Endometrial microvascular endothelial cells (primary cell): ENCODE results near the gene MND1. TPM values are rescaled to one million over a fixed set of nuclear protein-coding genes. Genes with fewer than 3 reads are reported as not detected.

Source experiments
- in situ Hi-C: cut with HindIII; loops from 2 replicates; pipeline ENCODE4 v1.10.0; 2017; ENCODE audit warnings: low sequenced_read_pairs, low pct_unique_long_range_greater_than_20kb; ENCODE audit errors: inconsistent ontology term
- total RNA-seq: library from RNA; depleted of rRNA; stranded (reverse); fragments of >200 nt; gene quantifications from one replicate; pipeline ENCODE4 v1.2.3, GENCODE V29; 2015; ENCODE audit errors: inconsistent ontology term

MND1 gene
- total RNA-seq, 1 donor from 2014 or later = 1.0 TPM

DNA sequence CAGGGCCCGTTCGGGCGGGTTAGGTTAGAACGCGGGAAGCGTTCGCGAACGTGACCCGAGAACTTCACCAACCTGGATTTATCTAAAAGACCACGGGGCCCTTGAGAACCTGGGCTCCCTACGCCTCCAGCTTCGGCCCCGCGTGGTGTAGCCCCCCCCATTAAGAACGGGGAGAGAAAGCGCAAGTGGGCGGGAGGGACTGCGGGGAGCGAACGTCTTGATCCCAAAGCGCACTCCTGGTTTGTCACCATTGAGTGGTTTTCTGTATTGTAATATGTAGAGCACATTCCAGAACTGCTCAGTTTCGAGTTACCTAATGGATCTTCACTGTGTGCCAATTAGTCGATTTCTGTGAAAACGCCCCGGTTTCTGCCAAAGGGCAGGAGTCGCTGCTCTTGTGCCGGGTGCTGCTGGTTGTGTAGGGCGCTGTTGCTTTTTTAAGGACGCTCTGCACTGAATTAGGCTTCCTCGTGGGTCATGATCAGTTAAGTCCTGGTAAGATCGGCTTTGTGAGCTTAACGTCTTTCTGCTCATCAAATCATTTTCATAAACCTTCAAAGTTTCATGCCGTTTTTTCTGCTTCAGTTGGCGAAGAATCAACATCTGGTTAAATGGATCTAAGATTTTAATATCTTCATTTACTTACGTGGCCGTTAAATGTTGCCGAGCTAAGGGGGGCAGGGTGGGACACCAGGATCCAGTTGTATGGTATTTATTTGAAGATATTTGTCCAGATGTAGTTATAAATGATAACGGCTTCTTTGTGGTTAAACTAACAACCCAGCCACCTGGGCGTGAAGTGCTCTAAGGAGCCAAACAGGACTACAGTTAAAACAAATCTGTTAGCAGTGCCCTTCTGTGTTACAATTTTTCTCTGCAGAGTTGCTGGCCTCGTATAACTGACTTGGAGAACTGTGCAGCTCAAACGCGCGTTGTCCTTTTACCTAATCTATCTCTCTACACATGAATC is 809 bp downstream of the MND1 start:
- in situ Hi-C loops = no loop called here

DNA sequence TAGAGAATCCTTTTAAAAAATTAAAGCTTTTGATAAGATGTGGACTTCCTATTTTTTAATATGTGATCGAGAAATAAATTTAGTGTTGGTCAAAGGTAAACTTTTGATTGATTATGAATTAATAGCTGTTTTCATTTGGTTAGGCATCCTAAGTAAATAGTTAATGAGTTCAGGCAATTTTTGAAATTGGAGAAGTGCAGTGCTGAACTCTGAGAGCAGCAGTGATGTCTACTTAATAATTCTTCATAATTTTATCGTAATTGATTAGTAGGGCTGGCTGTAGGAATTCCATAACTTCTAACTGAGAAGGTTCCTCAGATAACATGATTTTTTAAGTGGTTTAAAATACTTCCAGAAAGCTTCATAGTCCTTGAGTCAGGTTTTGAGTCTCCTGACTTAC is 1.5 kb downstream of the MND1 start:
- in situ Hi-C loops = no loop called here

DNA sequence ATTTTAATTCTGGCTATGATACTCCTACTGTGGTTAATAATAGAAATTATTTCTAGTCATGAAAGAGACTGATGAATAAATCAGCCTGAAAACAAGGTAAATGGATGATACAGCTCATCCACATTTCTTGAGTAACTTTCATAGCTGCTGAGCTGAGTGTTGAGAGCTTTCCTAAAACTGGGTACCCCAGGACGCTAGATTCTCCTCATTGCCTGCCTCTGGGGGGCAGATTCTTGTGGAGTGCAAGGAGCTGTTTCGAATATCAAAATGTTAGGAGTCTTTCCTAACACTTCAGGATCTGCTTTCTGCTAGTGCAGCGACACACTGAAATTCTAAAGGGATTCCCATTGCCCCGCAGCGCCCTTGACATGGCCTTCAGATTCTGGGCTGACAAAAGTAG is 2.1 kb downstream of the MND1 start:
- in situ Hi-C loops = no loop called here

DNA sequence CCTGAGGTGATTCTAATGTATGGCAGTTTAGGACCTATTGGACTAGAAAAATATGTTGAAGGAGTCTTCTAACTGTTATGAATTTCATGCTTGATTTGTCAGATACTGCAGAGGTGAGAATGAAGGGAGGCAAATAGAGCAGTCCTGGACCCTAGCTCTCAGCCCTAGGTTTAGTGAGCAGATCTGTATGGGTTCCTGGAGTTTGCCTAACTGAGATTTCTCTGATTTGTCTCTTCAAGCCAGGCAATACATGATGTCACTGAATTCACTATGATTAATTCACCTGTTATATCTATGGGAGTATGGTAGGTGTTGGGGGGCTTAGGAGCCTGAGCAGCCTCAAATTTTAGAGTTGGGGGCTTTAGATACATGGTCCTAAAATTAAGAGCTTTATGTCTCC is 2.6 kb downstream of the MND1 start:
- in situ Hi-C loops = no loop called here

DNA sequence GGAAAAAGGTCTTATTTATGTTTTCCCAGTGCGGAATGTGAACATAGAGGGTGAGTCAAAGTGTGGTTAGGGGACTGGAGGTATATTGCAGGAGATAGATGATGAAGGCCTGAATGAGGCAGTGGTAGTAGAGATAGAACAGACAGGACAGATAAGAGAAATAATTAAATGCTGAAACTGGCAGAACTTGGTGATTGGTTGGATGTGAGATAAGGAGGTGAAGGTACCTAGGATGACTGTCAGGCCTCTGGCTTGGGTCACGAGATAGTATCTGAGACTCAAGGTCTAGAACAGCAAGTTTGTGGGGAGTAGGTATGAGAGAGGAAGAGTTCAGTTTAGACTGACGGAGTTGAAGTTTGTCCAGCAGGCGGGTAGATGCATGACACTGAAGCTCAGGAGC is 3.5 kb downstream of the MND1 start:
- in situ Hi-C loops = no loop called here

DNA sequence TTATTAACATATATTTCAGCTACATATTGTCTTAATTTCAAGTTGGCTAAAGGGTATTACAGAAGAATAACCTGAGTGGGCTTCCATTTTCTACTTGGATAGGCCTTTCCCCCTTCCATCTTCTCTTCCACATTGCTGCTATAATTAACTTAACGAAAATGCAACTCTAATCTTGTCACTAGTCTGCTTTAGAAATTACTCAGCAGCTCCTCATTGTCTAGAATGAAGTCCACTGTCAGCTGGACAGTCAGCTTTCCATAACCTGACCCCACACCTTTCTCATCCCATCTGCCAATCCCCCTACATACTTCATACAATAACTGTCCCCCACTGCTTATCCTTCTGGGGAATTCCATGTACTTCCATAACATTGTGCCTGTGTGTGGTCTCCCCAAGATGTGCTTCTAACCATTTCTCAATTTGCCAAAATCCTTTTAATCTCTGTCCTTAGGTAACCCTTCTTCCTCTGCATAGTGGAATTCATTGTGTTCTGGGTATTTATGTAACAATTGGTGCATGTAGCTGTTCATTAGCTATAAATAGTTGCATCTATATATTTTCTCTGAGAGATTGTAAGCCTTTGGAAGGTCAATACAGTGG is 4.8 kb downstream of the MND1 start:
- in situ Hi-C loops = no loop called here

DNA sequence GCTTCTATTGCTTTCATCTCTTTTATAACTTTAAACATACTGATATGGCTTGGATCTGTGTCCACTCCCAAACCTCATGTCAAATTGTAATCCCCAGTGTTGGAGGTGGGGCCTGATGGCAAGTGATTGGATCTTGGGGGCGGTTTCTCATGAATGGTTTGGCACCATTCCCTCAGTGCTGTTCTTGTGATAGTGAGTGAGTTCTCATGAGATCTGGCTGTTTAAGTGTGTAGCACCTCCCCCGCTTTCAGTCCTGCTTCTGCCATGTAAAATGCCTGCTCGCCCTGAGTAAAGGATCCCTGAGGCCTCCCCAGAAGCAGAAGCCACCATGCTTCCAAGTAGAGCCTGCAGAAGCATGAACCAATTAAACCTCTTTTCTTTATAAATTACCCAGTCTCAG is 17.7 kb downstream of the MND1 start:
- in situ Hi-C loops = no loop called here

DNA sequence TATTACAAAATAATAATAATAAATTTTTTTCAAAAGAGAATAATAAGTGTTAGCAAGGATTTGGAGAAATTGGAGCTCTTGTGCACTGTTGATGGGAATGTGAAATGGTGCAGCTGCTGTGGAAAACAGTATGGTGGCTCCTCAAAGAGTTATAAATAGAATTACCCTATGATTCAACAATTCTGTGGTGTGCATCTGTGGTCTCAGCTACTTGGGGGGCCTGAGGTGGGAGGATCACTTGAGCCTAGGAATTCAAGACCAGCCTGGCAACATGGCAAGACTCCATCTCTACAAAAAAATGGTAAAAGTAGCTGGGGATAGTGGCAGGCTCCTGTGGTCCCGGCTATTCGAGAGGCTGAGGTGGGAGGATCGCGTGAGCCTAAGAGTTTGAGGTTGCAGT is 19.6 kb downstream of the MND1 start:
- in situ Hi-C loops = no loop called here

DNA sequence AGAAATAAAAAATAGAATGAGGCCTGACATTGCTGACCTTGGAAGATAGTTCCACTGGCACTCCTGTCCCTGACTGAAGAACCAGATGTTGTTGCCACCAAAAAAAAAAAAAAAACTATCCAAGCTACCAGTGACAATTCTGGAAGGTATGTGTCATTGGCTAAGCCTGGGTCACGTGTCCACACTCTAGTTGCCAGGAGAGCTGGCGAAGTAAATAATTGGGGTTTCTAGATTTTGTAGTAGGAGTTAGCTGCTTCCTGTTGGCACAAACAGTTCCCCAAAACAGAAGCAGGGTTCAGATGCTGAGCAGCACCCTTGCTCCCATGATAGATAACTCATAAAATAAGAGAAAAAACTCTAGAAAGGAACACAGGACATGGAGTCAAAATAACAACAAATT is 20.5 kb downstream of the MND1 start:
- in situ Hi-C loops = no loop called here

DNA sequence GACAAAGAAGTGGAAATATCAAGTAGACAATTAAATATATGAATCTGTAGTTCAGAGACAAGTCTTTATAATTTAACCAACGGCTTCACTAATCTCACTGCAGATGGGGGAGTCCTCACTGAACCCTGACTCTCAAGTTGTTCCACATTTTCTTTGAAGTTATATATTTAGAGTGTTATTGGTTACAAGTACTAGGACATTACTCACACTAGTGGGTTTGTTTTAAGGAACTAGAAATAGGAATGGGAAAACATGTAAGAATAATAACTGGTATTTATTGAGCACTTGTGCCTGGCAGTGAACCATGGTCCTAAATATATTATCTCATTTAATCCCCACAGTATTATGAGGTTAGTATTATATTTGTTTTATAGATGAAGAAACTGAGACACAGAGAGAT is 22.0 kb downstream of the MND1 start:
- in situ Hi-C loops = no loop called here

DNA sequence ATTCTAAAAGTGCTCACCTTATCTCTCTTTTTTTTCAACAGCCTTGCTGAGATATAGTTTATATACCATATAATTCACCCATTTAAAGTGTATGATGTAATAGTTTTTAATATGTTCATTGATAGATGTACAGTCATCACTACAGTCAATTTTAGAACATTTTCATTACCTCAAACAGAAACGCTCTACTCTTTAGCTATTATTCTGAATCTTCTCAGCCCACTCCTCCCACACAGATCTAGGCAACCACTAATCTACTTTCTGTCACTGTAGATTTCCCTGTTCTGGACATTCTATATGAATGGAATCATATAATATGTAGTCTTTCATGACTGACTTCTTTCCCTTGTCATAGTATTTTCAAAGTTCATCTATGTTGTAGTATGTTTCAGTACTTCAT is 22.6 kb downstream of the MND1 start:
- in situ Hi-C loops = no loop called here

DNA sequence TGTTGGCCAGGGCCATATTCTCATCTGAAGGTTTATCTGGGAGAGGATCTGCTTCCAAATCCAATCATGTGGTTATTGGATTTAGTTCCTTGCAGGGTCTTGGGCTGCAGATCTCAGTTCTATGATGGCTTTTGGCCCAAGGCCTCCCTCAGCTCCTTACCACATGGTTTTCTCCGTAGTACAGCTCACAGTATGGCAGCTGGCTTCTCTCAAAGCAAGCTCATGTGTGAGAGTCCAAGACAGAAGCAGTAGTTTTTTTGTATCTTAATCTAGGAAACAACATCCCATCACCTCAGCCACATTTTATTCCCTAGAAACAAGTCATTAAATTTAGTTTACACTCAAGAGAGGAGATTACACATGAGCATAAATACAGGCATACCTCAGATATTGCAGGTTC is 24.5 kb downstream of the MND1 start:
- in situ Hi-C loops = no loop called here

DNA sequence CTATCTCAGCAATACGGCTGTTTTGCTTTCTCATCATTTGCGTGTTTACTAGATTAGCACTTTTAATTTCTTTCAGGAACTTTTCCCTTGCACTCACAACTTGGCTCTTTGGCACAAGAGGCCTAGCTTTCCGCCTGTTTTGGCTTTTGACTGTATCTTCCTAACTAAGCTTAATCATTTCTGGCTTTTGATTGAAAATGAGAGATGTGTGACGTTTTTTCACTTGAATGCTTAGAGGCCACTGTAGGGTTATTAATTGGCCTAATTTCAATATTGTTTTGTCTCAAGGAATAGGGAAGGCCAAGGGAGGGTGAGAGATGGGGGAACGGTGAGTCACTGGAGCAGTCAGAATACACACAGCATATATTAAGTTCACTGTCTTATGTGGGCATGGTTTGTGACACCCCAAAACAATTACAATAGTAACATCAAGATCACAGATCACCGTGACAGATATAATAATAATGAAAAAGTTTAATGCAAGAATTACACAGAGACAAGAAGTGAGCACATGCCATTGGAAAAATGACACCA is 27.3 kb downstream of the MND1 start:
- in situ Hi-C loops = no loop called here

DNA sequence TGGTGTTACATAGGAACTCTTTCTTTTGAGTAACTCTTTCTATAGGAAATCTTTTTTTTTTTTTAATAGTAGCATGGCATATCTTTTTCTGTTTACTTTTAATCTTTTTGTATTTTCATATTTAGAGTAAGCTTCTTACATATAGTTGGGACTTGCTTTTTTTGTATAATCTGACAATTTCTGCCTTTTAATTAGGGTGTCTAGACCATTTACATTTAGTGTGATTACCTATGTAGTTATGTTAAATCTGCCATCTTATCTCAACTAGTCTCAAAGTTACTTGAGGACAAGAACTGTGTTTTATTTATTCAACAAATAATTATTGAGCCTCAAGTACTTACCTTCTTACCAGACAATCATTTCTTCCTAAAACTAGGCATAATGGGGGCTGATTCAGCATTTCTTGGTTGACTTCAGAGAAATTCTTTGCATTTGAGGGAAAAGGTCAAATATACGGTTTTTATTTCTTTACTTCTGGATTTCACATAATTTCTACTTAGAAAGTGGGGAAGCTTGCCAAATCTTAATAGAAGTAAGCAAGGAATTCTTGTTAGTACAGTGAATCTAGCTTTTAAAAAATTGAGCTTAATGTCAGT is 28.6 kb downstream of the MND1 start:
- in situ Hi-C loops = no loop called here

DNA sequence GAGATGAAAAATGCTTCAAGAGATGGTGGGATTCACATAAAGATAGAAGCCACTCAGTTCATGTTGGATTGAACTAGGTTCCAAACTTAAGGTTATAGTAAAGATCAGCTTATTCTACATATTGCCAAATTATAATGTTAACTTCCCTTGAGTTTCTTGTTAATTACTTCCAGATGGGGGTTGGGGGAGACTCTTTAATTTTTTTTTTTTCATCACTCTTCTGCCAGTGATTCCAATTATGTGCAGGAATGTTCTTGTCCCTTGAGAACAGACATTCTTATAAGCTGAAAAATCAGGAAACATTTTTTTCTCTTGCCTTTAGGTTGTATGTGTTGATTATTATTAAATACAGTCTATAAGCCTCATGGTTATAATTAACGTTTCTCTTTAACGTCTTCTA is 30.0 kb downstream of the MND1 start:
- in situ Hi-C loops = no loop called here

DNA sequence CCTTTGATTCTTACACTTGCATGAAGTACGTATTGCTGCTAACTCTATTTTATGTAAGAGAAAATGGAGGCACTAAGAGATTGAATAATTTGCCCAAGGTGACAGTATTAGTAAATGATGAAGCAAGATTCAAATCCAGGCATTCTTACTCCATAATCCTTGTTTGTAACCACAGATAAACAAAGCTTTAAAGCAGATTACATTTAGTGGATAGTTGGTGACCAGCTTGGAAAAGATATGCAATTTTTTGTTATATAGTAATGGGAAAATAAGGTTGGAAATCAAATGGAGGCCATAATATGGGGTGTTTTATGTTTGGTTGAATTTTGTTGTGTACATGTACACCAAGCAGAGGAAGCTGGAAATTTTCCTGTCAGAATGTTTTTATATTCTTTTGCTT is 30.8 kb downstream of the MND1 start:
- in situ Hi-C loops = no loop called here

DNA sequence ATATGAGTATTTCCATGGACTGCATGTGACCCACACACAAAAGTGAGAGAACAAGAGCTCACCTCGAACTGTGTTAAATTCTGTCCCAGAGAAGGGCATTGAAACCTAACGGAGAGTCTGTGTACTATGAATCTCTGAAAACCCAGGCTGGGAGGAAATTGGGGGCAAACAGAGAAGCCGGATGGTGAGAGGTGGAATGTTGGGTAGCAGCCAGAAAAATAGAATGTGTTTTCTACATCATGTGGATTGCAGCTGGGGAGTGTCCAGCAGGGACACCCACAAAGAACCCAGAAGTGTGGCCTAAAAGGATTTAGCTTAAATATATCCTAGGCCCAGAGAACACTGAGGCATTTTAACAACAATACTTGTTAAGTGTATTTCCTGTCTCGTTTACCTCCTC is 38.6 kb downstream of the MND1 start:
- in situ Hi-C loops = no loop called here

DNA sequence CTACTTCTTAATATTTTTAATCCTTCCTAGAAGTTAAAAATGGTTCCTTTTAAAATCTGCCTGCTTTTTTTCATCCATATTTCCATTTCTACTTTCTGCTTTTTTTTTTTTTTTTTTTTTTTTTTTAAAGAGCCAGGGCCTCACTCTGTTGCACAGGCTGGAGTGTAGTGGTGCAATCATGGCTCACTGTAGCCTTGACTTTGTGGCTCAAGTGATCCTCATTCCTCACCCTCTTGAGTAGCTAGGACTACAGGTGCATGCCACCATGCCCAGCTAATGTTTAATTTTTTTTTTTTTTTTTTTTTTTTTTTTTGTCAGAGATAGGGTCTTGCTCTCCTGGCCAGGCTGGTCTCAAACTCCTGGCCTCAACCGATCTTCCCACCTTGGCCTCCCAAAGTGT is 39.7 kb downstream of the MND1 start:
- in situ Hi-C loops = no loop called here

DNA sequence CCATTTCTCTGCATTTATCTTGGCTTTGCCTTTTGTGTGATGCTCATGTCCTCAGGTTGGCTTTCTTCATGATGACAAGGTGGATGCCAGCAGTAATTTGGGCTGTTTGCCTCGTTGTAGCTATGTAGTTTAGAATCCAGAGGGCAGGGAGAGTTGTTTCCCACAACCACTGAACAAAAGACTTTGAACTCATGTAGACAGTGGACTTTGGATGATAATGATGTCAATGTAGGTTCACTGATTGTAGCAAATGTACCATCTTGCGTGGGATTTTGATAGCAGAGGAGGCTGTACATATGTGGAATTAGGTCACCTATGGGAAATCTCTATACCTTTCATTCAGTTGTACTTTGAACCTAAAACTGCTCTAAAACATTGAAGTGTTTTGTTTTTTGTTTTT is 41.3 kb downstream of the MND1 start:
- in situ Hi-C loops = no loop called here

DNA sequence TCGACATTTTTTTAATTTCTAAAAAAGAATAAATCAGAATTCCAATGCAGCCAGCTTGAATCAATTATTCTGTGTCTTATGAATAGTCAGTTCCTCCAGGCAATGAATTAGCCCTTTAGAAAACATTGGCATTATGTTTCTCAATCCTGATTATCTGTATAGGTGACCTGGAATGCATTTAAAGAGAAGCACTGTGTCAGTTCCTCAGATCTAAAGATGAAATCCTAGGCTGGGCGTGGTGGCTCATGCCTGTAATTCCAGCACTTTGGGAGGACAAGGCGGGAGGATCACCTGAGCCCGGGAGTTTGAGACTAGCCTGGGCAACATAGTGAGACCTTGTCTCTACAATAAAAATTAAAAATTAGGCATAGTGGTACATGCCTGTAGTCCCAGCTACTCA is 43.5 kb downstream of the MND1 start:
- in situ Hi-C loops = no loop called here
